GM18508 (cell line): ENCODE data around the gene DDR1.

Experiments used
- ATAC-seq: cut with Tn5 transposase; IDR thresholded peaks from one replicate; pipeline ENCODE4 v1.9.1; 2021; ENCODE audit warnings: moderate number of reproducible peaks; ENCODE audit not compliant: insufficient read depth, unreplicated experiment

The DDR1 gene

DNA sequence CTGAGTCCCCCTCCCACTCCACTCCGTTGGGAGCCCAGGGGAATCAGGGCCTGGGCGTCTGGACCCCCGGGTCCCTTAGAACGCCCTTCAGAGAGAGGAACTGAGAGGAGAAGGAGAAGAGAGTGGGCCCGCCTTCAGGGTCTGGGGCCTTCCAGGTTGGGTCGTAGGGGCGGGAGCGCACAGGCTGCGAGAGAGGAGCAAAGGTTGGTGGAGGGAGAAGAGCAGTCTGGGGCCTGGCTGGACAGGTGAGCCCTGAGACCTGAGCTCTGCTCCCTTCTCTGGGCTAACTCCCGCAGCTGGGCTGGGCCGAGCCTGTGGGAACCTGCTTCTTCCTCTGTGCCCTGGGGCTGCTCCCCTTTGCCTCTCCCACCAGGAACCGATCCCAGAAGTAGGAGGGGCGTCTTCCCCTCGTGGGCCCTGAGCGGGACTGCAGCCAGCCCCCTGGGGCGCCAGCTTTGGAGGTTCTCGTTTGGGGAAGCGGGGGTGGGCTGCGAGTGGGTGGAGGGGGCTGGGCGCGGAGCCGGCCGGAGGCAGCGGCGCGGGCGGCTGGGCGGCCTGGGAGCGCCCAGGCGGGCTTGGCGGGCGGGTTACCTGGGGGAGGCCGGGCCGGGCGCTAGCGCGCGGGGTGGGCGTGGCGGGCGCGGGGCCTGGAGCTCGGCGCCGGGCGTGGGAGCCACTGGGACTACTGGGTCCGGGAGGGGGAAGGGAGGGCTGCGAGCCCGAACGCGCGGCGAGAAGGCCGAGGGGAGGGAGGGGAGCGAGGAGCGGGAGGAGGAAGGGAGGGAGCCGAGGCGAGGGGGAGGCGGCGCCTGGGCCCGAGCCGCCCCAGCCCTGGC is at the start of gene DDR1:
Gene DDR1 (plus strand): TSS at position 835 of the 836 bp plus-strand sequence. CDS start 4,211 bp downstream, outside the sequence.
- no peak for ATAC-seq

DNA sequence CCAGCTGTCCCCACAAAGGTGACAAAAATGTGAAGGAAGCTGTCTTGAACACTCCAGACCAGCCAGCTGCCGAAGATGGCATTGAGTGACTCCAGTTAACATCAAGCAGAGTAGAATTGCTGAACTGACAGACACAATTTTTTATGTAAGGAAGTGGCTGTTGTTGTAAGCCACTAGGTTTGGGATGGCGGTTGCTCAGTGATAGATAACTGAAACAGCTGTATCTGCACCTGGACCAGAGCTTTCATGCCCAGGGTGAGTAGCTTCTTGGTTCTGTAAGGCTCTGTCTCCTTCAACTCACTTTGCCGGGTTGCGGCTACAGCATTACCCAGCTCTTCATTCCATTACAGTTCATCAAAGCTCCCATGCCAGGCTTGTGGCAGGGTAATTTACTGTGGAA is 49.7 kb upstream of the DDR1 start:
- ATAC-seq, result no peak

DNA sequence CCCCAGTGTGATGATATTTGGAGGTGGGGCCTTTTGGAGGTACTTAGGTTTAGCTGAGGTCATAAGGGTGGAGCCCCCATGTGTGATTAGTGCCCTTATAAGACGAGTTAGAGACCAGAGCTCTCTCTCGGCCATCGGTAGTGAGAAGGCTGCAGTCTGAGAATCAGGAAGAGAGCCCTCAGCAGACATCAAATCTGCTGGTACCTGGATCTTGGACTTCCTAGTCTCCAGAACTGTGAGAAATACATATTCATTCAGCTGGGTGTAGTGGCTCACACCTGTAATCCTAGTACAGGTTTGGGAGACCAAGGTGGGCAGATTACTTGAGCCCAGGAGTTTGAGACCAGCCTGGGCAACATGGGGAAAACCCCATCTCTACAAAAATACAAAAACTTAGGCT is 48.7 kb upstream of the DDR1 start:
- ATAC-seq, result no peak

DNA sequence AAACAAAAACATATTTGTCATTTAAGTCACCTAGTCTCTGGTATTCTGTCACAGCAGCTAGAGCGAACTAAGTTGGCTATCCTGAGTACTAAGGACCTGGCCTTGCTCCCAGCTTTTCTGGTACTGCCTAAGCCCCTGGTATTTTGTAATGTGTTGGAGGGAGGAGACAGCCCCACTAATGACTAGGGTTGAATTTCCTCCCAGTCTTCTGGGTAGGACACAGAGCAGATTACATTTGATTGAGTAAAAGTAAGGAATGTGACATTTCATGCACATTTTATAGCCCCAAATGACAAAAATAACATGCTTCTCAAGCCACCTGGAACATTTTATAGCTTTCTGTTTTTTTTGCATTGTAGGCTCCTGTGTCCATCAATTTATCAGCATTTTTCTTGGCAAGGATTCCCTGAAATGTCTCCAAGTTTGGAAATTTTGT is 47.9 kb upstream of the DDR1 start:
- no peak for ATAC-seq

DNA sequence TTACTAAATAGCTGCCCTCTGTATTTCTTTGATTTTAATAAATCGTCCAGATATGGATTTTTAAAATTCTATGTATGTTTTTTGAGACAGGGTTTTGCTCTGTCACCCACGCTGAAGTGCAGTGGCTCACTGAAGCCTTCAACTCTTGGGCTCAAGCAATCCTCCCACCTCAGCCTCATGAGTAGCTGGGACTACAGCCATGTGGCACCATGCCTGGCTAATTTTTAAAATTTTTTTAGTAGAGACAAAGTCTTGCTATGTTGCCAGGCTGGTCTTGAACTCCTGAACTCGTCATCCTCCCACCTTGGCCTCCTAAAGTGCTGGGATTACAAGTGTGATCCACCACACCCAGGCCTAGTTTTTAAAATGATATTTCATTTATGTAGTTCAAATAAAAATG is 47.4 kb upstream of the DDR1 start:
- ATAC-seq, result no peak

DNA sequence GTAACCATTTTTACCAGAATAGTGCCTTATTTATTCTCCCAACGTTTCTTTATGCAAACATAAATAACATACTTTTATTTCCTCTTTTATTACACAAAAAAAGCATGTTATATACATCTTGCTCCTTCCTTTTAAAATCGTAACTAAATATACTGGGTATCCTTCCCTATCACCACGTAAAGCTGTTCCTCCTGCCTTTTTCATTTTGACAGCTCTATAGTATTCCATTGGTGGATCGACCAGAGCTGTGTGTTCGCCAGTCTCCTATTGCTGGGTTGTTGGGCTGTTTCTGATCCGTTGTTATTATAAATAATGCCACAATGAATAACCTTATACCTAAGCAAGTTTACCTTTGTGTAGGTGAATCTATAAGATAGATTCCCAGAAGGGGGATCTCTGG is 46.9 kb upstream of the DDR1 start:
- ATAC-seq, result no peak

DNA sequence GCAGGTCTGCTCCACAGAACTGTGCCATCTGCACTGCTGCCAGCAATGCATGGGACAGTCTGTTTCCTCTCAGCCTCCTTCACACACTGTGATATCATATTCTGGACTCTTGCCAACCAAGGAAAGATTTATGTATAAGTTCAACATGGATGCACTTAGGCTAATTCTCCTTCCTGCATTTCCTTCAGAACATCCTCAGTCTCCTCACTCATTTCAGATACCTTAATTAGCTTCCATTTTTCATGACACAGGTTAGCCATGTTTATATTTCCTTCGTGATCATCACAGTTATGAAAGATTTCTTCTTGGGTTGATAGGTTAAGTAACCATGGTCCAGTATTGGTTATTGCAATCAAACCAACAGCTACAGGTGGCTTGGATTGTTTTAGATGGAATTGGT is 46.4 kb upstream of the DDR1 start:
- no peak for ATAC-seq

DNA sequence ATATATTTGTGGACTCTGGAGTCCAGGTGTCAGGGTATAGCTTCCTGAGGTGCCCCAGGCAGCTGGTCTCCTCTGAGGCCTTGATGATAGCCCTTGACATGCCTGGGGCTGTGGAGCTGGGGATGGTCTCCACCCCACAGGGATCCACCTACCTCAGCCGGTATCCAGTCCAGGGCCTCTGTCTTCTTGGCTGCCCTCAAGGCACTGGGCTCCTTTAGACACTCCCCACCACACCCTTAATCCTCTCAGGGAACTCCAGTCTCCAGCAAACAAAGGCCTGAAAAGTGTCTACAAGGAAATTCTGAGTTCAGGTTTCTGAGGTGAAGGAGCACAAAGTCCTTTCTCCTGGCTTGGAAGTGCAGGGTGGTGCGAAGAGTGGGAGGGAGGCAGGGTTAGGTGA is 44.6 kb upstream of the DDR1 start:
- ATAC-seq, result no peak

DNA sequence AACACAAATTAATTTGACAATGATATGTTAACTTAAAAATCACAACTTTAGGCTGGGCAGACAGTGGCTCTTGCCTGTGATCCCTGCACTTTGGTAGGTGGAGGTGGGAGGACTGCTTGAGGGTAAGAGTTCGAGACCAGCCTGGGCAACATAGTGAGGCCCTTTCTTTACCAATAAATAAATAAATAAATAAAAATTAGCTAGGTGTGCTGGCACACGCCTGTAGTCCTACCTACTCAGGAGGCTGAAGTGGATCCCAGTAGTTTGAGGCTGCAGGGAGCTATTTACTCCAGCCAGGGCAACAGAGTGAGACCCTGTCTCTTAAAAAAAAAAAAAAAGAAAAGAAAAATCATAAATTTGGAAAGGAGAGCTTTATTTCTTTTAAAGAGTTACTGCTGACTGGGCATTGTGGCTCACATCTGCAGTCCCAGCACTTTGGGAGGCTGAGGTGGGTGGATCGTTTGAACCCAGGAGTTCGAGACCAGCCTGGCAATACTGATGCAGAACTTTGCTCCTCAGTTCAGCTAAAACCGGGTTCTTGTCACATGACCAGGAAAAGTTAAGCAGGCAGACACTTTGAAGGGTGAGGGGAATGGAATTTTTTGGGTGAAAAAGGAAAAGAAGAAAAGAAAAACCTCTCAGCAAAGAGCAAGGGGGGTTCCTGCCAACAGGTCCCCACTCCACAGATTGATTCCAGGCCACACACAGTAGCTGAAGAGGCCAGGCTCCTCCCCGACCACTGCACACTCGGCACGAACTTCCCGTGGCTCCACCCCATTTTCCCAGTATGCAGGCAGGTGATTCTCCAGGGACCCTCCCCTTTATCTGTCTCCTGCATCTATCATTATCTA is 44.0 kb upstream of the DDR1 start:
- ATAC-seq, result no peak

DNA sequence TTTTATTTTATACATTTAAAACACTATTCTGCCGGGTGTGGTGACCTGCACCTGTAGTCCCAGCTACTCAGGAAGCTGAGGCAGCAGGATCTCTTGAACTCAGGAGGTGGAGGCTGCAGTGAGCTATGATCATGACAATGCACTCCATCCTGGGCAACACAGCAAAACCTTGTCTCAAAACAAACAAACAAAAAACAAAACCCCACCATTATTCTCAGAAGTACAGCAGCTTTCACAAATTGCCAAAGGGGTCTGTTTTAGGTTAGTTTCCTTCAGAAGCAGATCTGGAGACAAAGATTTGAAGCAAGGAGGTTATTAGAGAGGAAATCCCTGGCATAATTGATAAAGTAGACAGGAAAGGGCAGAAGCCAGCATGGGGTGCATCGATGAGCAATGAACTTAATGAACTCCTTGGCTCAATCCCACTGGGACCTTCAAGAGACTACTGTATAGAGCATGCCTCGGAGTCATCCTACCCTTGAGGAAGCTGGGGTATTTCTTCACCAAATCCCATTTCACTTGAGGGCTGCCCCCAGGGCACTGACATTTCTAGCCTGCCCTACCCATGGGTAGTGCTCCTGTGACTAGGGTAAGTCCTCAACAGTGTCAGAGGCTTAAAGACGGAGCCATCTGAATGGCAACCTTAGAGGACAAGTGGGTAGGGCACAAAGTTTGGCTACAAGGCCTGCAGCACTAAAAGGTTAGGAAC is 43.2 kb upstream of the DDR1 start:
- ATAC-seq, result no peak

DNA sequence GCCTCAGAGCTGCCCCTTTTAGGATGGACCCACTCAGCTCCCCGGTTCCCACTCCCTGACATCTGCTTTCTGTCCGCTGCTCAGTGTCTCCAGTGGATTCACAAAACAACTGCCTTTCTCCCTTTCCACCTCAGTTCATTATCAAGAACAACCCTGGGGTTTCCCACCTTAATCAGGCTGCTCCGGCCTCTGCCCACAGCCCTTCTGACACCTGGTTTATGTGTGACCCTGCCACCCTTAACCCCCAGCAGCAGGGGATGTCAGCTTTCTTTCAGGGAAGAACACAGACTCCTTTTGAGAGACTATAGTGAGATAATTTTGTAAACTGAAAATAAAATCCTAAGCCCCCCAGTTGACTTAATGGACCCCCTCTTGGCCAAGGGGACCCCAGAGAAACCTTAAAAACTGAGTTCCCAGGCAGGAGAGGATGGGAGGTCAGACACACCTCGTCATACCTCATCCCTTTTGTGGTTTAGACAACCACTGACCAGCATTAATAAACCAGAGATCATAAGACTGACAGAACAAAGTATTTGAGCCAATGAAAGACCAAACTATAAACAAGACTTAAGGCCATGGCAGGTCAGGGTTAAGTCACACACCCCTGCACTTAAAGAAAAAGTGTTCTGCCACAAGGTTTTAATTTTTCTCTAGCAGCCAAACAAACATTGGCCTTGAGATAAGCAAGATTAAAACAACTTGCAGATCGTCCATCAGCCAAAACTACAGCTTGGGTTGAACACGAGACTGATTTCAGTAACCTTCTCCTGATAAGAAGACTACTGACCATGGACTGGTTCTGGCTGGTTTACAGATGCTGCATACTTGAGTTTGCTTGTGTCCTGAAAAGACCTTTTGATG is 42.4 kb upstream of the DDR1 start:
- ATAC-seq, result no peak

DNA sequence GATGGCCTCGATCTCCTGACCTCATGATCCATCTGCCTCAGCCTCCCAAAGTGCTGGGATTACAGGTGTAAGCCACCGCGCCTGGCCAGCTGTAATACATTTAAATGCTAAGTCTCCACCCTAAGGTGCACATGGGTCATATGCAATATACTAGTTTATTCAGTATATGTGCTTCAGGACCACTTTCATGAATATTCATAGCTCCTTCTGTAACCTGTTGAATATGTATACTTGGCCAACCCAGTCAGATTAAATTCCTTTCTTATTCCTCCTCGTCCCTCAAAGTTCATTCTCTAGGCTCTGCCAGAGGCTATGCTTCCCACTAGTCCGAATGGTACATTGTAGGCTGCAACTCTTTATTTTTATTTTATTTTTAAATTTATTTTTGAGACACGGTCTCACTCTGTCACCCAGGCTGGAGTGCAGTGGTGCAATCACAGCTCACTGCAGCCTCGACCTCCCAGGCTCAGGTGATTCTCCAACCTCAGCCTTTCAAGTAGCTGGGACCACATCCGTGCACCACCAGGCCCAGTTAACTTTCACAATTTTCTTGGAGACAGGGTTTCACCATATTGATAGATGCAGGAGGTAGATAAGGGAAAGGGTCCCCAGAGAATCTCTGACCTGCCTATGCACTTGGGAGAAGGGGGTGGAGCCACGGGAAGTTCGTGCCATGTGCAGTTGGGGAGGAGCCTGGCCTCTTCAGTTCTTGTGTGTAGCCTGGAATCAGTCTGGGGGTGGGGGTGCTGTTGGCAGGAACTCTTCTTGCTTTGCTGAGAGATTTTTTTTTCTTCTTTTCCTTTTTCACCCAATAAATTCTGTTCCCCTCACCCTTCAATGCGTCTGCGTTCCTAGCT is 41.3 kb upstream of the DDR1 start:
- no peak for ATAC-seq

DNA sequence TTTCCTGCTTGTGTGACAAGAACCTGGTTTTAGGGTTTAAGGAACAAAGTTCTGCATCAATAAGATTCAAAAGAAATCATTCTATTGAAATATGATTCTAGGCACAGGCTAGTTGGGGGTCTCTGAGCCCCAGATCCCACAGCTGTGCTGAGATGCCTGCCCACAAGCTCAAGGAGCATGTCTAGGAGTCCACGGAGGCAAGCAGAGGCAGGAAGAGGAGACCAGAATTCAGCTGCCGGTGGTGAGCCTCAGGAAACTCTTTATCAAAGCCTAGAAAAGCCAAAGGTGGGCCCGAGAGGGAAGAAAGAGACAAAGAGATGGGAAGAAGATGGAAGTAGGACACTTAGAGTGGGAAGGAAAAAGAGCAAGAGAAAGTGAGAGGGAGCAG is 40.7 kb upstream of the DDR1 start:
- no peak for ATAC-seq

DNA sequence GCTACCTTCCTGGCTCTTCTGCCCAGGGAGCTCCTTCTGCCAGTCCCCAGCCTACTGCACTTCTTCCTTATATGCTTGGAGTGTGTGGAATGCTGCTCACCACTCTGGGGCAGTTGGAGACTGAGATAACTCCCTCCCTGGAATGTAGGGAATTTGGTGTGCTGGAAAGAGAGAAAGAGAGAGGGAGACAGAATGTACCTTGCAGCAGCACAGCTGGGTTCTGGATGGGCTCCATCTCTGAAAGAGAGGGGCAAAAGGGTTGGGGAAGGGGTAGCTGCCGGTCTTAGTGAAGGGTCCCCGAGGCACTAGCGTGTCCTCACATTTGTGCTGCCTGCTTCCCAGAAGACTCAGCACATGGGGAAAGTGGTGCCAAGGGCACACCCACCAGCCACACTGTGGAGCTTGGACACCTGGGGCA is 40.2 kb upstream of the DDR1 start:
- ATAC-seq, result no peak

DNA sequence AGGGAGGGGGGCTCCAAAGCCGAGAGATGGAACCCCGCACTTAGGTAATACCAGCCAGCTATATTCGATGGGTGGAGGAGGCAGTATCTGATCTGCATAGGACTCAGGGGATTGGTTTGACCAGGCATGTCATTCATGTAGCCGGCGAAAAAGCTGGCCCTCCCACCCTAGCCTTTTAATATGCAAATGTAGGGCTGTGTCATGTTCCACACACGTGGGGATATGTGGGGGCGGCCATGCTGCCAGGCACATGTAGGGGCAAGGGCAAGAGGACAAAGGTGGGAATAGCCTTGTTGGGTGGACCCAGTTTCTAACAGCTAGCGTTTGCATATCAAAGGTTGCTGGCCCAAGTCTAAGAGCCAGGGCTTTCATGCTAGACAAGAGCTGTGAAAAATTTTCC is 39.1 kb upstream of the DDR1 start:
- ATAC-seq, result no peak

DNA sequence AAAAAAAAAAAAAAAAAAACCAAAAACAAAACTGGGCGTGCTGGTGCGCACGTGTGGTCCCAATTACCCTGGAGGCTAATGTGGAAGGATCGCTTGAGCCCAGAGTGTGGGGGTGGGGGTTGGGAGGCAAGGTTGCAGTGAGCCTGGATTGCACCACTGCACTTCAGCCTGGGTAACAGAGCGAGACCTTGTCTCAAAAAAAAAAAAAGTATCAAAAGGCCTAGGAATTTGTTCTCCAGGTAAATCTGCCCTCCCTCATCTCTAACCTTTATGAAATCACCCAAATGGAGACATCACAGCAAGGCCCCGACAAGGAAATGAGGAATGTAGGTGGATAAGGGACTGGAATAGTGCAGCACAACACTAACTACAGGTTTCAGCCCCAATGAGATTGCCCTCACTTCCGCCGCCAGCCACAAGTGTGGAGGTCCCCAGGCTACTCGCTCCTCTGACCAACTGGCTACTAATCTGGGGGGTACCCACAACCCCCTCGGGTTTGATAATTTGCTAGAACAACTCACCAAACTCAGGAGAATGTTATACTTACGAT is 36.8 kb upstream of the DDR1 start:
- no peak for ATAC-seq

DNA sequence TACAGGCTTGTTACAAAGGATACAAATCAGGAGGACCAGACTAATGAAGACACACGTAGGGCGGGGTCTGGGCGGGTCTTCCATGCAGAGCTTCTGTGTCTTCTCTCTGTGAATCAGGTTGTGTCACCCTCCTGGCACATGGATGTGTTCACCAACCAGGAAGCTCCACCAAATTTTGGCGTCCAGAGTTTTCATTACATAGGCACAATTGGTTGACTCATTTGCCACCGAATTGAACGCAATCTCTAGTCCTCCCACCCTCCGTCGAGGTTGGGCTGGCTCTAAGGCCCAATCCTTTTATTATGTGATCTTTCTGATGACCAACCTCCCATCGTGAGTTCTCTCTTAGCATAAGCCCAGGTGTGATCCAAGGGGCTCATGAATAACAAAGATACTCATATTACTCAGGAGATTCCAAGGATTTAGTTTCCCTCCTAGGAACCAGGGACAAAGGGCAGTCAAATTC is 36.3 kb upstream of the DDR1 start:
- no peak for ATAC-seq

DNA sequence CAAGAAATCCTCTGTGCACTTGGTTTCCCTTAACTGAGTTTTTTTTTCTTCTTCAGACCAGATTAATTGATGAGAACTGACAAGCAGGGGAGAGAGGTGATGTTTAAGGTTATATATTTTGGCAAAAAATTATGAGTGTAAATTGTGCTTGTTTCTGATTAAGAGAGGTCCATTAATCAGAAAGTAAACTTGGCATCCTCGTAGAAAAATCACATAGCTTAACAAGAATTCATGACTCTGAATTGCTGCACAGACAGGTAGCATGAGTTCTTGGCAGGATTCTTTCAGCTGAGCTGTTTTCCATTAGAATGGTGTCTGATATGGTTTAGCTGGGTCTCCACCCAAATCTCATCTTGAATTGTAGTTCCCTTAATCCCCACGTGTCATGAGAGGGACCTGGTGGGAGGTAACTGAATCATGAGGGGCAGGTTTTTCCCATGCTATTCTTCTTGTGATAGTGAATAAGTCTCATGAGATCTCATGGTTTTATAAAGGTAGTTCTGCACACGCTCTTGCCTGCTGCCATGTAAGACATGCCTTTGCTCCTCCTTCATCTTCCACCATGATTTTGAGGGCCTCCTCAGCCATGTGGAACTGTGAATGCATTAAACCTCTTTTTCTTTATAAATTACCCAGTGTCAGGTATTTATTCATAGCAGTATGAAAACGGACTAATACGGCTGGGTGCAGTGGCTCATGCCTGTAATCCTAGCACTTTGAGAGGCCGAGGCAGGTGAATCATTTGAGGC is 34.2 kb upstream of the DDR1 start:
- no peak for ATAC-seq
